GM12873 (cell line): Measurements from ENCODE around the gene UBFD1.

Experiments
- CTCF ChIP-seq: IDR thresholded peaks from 2 replicates; pipeline ENCODE4 v1.5.1; 2012; ENCODE audit warnings: low read depth, mild to moderate bottlenecking, moderate library complexity, low read length, control low read depth; ENCODE audit not compliant: insufficient read depth; ENCODE audit errors: missing control alignments

The UBFD1 gene

GRCh38 chr16:23544436-23544835 lies 13.1 kb upstream of the UBFD1 start:
- TF ChIP-seq CTCF, result no peak

- TF ChIP-seq CTCF, result no peak
Measured at GRCh38 chr16:23549938-23550337, 7.6 kb upstream of the UBFD1 start.

- no peak for TF ChIP-seq CTCF
Measured at GRCh38 chr16:23552161-23552560, 5.4 kb upstream of the UBFD1 start.

GRCh38 chr16:23554536-23554935 lies 3.0 kb upstream of the UBFD1 start:
- TF ChIP-seq CTCF, result no peak

- no peak for TF ChIP-seq CTCF
Measured at GRCh38 chr16:23557779-23558702, 514 bp downstream of the UBFD1 start.

- TF ChIP-seq CTCF, result no peak
Measured at GRCh38 chr16:23561586-23561985, 4.1 kb downstream of the UBFD1 start.

GRCh38 chr16:23562505-23562904 lies 5.0 kb downstream of the UBFD1 start:
- no peak for TF ChIP-seq CTCF
